ENCODE measurements around the gene RIPOR1.

DNA sequence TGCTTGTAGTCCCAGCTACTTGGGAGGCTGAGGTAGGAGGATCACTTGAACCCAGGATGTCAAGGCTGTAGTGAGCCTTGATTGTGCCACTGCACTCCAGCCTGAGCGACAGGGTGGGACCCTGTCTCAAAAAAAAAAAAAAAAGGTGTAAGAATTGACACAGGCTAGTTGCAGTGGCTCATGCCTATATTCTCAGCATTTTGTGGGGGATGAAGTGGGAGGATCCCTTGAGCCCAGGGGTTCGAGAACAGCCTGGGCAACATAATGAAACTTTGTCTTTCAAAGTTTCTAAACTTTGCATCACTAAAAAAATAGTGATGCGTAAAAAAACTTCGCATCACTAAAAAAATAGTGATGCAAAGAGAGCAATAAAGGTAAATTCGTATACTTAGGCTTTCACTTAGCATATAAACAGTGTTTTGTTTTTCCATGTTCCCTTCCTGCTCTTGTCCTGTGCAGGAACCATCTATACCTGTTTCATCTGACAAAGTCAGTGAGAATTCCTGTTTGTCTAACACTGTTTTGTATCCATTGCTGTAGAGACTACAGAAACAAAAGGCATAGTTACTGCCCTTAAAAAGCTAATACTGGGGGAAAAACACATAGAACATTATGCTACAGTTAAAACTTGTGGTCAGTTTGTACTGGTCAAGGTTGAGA lies 65.8 kb downstream of the RIPOR1 start:
- TF ChIP-seq, protein P1, sequence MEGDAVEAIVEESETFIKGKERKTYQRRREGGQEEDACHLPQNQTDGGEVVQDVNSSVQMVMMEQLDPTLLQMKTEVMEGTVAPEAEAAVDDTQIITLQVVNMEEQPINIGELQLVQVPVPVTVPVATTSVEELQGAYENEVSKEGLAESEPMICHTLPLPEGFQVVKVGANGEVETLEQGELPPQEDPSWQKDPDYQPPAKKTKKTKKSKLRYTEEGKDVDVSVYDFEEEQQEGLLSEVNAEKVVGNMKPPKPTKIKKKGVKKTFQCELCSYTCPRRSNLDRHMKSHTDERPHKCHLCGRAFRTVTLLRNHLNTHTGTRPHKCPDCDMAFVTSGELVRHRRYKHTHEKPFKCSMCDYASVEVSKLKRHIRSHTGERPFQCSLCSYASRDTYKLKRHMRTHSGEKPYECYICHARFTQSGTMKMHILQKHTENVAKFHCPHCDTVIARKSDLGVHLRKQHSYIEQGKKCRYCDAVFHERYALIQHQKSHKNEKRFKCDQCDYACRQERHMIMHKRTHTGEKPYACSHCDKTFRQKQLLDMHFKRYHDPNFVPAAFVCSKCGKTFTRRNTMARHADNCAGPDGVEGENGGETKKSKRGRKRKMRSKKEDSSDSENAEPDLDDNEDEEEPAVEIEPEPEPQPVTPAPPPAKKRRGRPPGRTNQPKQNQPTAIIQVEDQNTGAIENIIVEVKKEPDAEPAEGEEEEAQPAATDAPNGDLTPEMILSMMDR (IDR thresholded peaks at IDR 0.05; ENCODE audit: insufficient read depth, low read length), result no peak
- no peak for TF ChIP-seq POLR2AphosphoS5 (IDR thresholded peaks at IDR 0.05; ENCODE audit: low read depth)
